CD14-positive monocyte (primary cell): ENCODE measurements around the gene PDE1C. TPM values are rescaled to one million over a fixed set of nuclear protein-coding genes. Genes with fewer than 3 reads are reported as not detected.

ENCODE experiments used
- DNase-seq, 3 donors: peaks; one replicate each; pipeline ENCODE4 v3.0.0-alpha.2; 2011 to 2022
- H2AFZ ChIP-seq: 2 replicates; pipeline ENCODE4 v1.6.0; 2012; ENCODE audit warnings: mild to moderate bottlenecking, low read depth, low read length, inconsistent platforms; ENCODE audit not compliant: insufficient read depth, poor library complexity, severe bottlenecking
- H3K27ac ChIP-seq, 2 donors: 1 replicate in 1 of 2; 2 replicates in 1 of 2; pipeline ENCODE4 v1.5.1; 2012 to 2013; ENCODE audit warnings: low read length in 2 of 2, control low read depth in 1 of 2, inconsistent platforms in 1 of 2, low read depth in 1 of 2, mild to moderate bottlenecking in 1 of 2
- H3K27me3 ChIP-seq, 2 donors: one replicate each; pipeline versions ENCODE4 v1.6.0 to v1.6.1; 2011 to 2013; ENCODE audit warnings: low read length in 2 of 2; ENCODE audit not compliant: control insufficient read depth in 2 of 2, insufficient read depth in 2 of 2
- H3K36me3 ChIP-seq, 2 donors: replicated peaks in 1 of 2; 1 replicate in 1 of 2; 2 replicates in 1 of 2; pipeline versions ENCODE4 v1.5.1 to v1.6.1; 2012 to 2013; ENCODE audit warnings: low read length in 2 of 2, control low read depth in 1 of 2, inconsistent platforms in 1 of 2, mild to moderate bottlenecking in 1 of 2; ENCODE audit not compliant: insufficient read depth in 2 of 2, control insufficient read depth in 1 of 2
- H3K4me1 ChIP-seq, 2 donors: 1 replicate in 1 of 2; 2 replicates in 1 of 2; pipeline versions ENCODE4 v1.5.1 to v1.6.1; 2012 to 2013; ENCODE audit warnings: low read length in 2 of 2, control low read depth in 1 of 2, inconsistent platforms in 1 of 2, mild to moderate bottlenecking in 1 of 2, moderate library complexity in 1 of 2; ENCODE audit not compliant: insufficient read depth in 2 of 2, control insufficient read depth in 1 of 2
- H3K4me2 ChIP-seq: replicated peaks from 2 replicates; pipeline ENCODE3; 2012; ENCODE audit warnings: low read length, moderate library complexity, mild to moderate bottlenecking; ENCODE audit not compliant: poor library complexity, severe bottlenecking; ENCODE audit errors: extremely low read depth
- H3K4me3 ChIP-seq, 3 experiments: fragments of 200-600 bp in 1 of 3; sonication (generic) in 1 of 3; replicated peaks in 1 of 3; 1 replicate in 2 of 3; 2 replicates in 1 of 3; pipeline ENCODE4 v1.5.1; 2011 to 2013; ENCODE audit warnings: low read length in 3 of 3, mild to moderate bottlenecking in 3 of 3, control low read depth in 2 of 3, low read depth in 2 of 3, inconsistent platforms in 1 of 3, moderate library complexity in 1 of 3
- H3K79me2 ChIP-seq: 2 replicates; pipeline ENCODE4 v1.6.0; 2012; ENCODE audit warnings: mild to moderate bottlenecking, control low read depth, inconsistent platforms, low read length, moderate library complexity; ENCODE audit not compliant: insufficient read depth
- H3K9ac ChIP-seq: 2 replicates; pipeline ENCODE4 v1.6.0; 2017; ENCODE audit warnings: low read length, mild to moderate bottlenecking; ENCODE audit not compliant: insufficient read depth, poor library complexity, severe bottlenecking
- H3K9me3 ChIP-seq, 2 donors: replicated peaks in 1 of 2; 1 replicate in 1 of 2; 2 replicates in 1 of 2; pipeline versions ENCODE4 v1.5.1 to v1.6.1; 2012 to 2013; ENCODE audit warnings: low read length in 2 of 2, control low read depth in 1 of 2; ENCODE audit not compliant: control insufficient read depth in 1 of 2, insufficient read depth in 1 of 2
- H4K20me1 ChIP-seq: 2 replicates; pipeline ENCODE4 v1.6.0; 2012; ENCODE audit warnings: mild to moderate bottlenecking, low read length, control low read depth, moderate library complexity; ENCODE audit not compliant: insufficient read depth
- H3K27ac Mint-ChIP-seq, 7 donors: one replicate each; pipeline ENCODE4 v1.8.0; 2020; ENCODE audit warnings: mild to moderate bottlenecking in 7 of 7, mixed read lengths in 7 of 7, moderate library complexity in 6 of 7, inconsistent platforms in 2 of 7
- H3K27me3 Mint-ChIP-seq, 3 donors: one replicate each; pipeline ENCODE4 v1.8.0; 2021 to 2022; ENCODE audit warnings: low read depth in 3 of 3, mild to moderate bottlenecking in 3 of 3, mixed read lengths in 3 of 3, moderate library complexity in 3 of 3, inconsistent platforms in 1 of 3
- H3K36me3 Mint-ChIP-seq, 2 donors: one replicate each; pipeline ENCODE4 v1.8.0; 2020; ENCODE audit warnings: mixed read lengths in 2 of 2, inconsistent platforms in 1 of 2, mild to moderate bottlenecking in 1 of 2
- H3K4me1 Mint-ChIP-seq: one replicate; pipeline ENCODE4 v1.8.0; 2020; ENCODE audit warnings: mild to moderate bottlenecking, mixed read lengths
- H3K4me3 Mint-ChIP-seq, 2 donors: one replicate each; pipeline ENCODE4 v1.8.0; 2020; ENCODE audit warnings: mild to moderate bottlenecking in 2 of 2, mixed read lengths in 2 of 2, moderate library complexity in 1 of 2
- H3K9me3 Mint-ChIP-seq, 7 donors: one replicate each; pipeline ENCODE4 v1.8.0; 2020 to 2022; ENCODE audit warnings: mixed read lengths in 7 of 7, mild to moderate bottlenecking in 6 of 7, moderate library complexity in 6 of 7, inconsistent platforms in 2 of 7
- CTCF ChIP-seq: fragments of 200-600 bp; IDR thresholded peaks from one replicate; pipeline ENCODE4 v1.8.0; 2022; ENCODE audit warnings: antibody characterized with exemption, mild to moderate bottlenecking
- WGBS: methylation state at CpG from one replicate; pipeline ENCODE4 v1.1.5; 2013; ENCODE audit warnings: missing lambda C conversion rate; ENCODE audit not compliant: insufficient coverage; 5-methylcytosine and 5-hydroxymethylcytosine counted together
- intact Hi-C, 2 donors: fragments of 100-400 bp; cut with micrococcal nuclease; formaldehyde crosslinking; loops; one replicate each; pipeline versions ENCODE4 v1.15.0 to v1.15.1; 2023
- polyA plus RNA-seq, 3 donors: library from polyadenylated mRNA; depleted of rRNA in 1 of 3; unstranded in 2 of 3; stranded (reverse) in 1 of 3; fragments of 300-500 nt in 2 of 3; fragments of >200 nt in 1 of 3; fragmentation: Illumina TruSeq in 2 of 3; gene quantifications; 1 replicate in 2 of 3; 2 replicates in 1 of 3; pipeline ENCODE4 v1.2.3, GENCODE V29; 2012 to 2021

Gene PDE1C
- polyA plus RNA-seq, 3 donors, result not detected

- Histone ChIP-seq H3K79me2 (no peaks in the 10 kb centered on the region), H3K9ac (no peak overlapping the region), H3K9me3 (peaks cover 0 to 6% of the 10 kb centered on the region in 2 donors), H3K36me3 (no peaks in the 10 kb centered on the region), H2AFZ (no peak overlapping the region), H3K4me1 (no peaks in the 10 kb centered on the region), H3K4me3 (no peak overlapping the region), H4K20me1 (no peaks in the 10 kb centered on the region), H3K27ac (no peak overlapping the region), H3K4me2 (no peak overlapping the region), H3K27me3 (no peaks in the 10 kb centered on the region)
- H3K9me3 Mint-ChIP-seq, result peaks cover 0 to 16% (median 10%) of the 10 kb centered on the region in 7 donors
- no peak for DNase-seq
- H3K36me3 Mint-ChIP-seq, result no peaks in the 10 kb centered on the region
- 80% methylated on average over 2 of the region's 5 CpGs for WGBS
- H3K27ac Mint-ChIP-seq, result peak overlapping the region in 1 of 7 donors; percentile 4
- H3K27me3 Mint-ChIP-seq, result peaks cover 0 to 3% (median 1%) of the 10 kb centered on the region in 3 donors
- TF ChIP-seq CTCF, result no peak
- H3K4me3 Mint-ChIP-seq, result no peak overlapping the region
- intact Hi-C loops, result no loop called here
- no peaks in the 10 kb centered on the region for H3K4me1 Mint-ChIP-seq
Measured at GRCh38 chr7:31926991-31927584, 143.1 kb downstream of the PDE1C start.

GRCh38 chr7:31925753-31926454 lies 144.3 kb downstream of the PDE1C start:
- no peaks in the 10 kb centered on the region for H3K4me1 ChIP-seq
- H3K4me2 ChIP-seq, result no peak overlapping the region
- H3K4me3 Mint-ChIP-seq, result no peak overlapping the region
- H3K36me3 Mint-ChIP-seq, result no peaks in the 10 kb centered on the region
- H4K20me1 ChIP-seq, result no peaks in the 10 kb centered on the region
- H3K4me1 Mint-ChIP-seq, result no peaks in the 10 kb centered on the region
- H3K27ac Mint-ChIP-seq, result no peak overlapping the region
- no peak overlapping the region for H3K4me3 ChIP-seq
- no peak overlapping the region for H2AFZ ChIP-seq
- no peaks in the 10 kb centered on the region for H3K36me3 ChIP-seq
- H3K27me3 ChIP-seq, result no peaks in the 10 kb centered on the region
- no peak overlapping the region for H3K9ac ChIP-seq
- H3K9me3 ChIP-seq, result peaks cover 0 to 6% of the 10 kb centered on the region in 2 donors
- WGBS, result no CpG with 5 or more reads among the region's 6 CpGs
- no peaks in the 10 kb centered on the region for H3K79me2 ChIP-seq
- H3K9me3 Mint-ChIP-seq, result peaks cover 0 to 14% (median 7%) of the 10 kb centered on the region in 7 donors
- no peak for DNase-seq
- peaks cover 0 to 3% (median 3%) of the 10 kb centered on the region in 3 donors for H3K27me3 Mint-ChIP-seq
- intact Hi-C loops, result no loop called here
- no peak overlapping the region for H3K27ac ChIP-seq
- TF ChIP-seq CTCF, result no peak
